IPS-18a (cell line): ENCODE measurements around the gene ATAD2B.

Experiments used
- H3K27ac ChIP-seq: one replicate; pipeline ENCODE4 v1.5.1; 2013; ENCODE audit warnings: low read length
- H3K27me3 ChIP-seq: one replicate; pipeline ENCODE4 v1.6.1; 2013; ENCODE audit warnings: mild to moderate bottlenecking, low read length; ENCODE audit not compliant: control insufficient read depth, insufficient read depth
- H3K36me3 ChIP-seq: one replicate; pipeline ENCODE4 v1.6.1; 2013; ENCODE audit warnings: low read depth, low read length; ENCODE audit not compliant: control insufficient read depth
- H3K4me1 ChIP-seq: one replicate; pipeline ENCODE4 v1.6.1; 2013; ENCODE audit warnings: low read depth, low read length; ENCODE audit not compliant: control insufficient read depth
- H3K4me3 ChIP-seq: one replicate; pipeline ENCODE4 v1.5.1; 2013; ENCODE audit warnings: low read length
- H3K9ac ChIP-seq: one replicate; pipeline ENCODE4 v1.6.1; 2013; ENCODE audit warnings: mild to moderate bottlenecking, low read length, moderate library complexity
- H3K9me3 ChIP-seq: one replicate; pipeline ENCODE4 v1.6.1; 2013; ENCODE audit warnings: low read depth, low read length; ENCODE audit not compliant: control insufficient read depth

ATAD2B gene

GRCh38 chr2:23777826-23778225 lies 149.1 kb downstream of the ATAD2B start:
- Histone ChIP-seq H3K27me3 (no peaks in the 10 kb centered on the region), H3K9me3 (no peaks in the 10 kb centered on the region), H3K36me3 (peaks cover 3% of the 10 kb centered on the region), H3K4me1 (no peaks in the 10 kb centered on the region), H3K27ac (no peak overlapping the region), H3K4me3 (no peak overlapping the region), H3K9ac (no peak overlapping the region)

GRCh38 chr2:23776021-23776420 lies 150.9 kb downstream of the ATAD2B start:
- no peaks in the 10 kb centered on the region for H3K4me1 ChIP-seq
- peaks cover 3% of the 10 kb centered on the region for H3K36me3 ChIP-seq
- H3K27ac ChIP-seq, result no peak overlapping the region
- no peak overlapping the region for H3K9ac ChIP-seq
- no peaks in the 10 kb centered on the region for H3K9me3 ChIP-seq
- no peaks in the 10 kb centered on the region for H3K27me3 ChIP-seq
- no peak overlapping the region for H3K4me3 ChIP-seq

- no peak overlapping the region for H3K27ac ChIP-seq
Measured at GRCh38 chr2:23772684-23773083, 154.2 kb downstream of the ATAD2B start.

GRCh38 chr2:23772056-23772455 lies 154.9 kb downstream of the ATAD2B start:
- Histone ChIP-seq H3K9me3 (no peaks in the 10 kb centered on the region), H3K4me1 (no peaks in the 10 kb centered on the region), H3K27ac (no peak overlapping the region), H3K4me3 (no peak overlapping the region), H3K36me3 (peaks cover 3% of the 10 kb centered on the region), H3K9ac (no peak overlapping the region), H3K27me3 (no peaks in the 10 kb centered on the region)

More at GRCh38 chr2:23772684-23773083, 154.2 kb downstream of the ATAD2B start:
- no peaks in the 10 kb centered on the region for H3K9me3 ChIP-seq
- no peaks in the 10 kb centered on the region for H3K4me1 ChIP-seq
- H3K4me3 ChIP-seq, result no peak overlapping the region
- no peaks in the 10 kb centered on the region for H3K27me3 ChIP-seq
- H3K9ac ChIP-seq, result no peak overlapping the region
- peaks cover 3% of the 10 kb centered on the region for H3K36me3 ChIP-seq

GRCh38 chr2:23769364-23769763 lies 157.6 kb downstream of the ATAD2B start:
- no peaks in the 10 kb centered on the region for H3K4me1 ChIP-seq
- H3K9ac ChIP-seq, result no peak overlapping the region
- H3K4me3 ChIP-seq, result no peak overlapping the region
- no peaks in the 10 kb centered on the region for H3K27me3 ChIP-seq
- H3K9me3 ChIP-seq, result no peaks in the 10 kb centered on the region
- H3K36me3 ChIP-seq, result peaks cover 3% of the 10 kb centered on the region
- H3K27ac ChIP-seq, result no peak overlapping the region

GRCh38 chr2:23767876-23768621 lies 158.9 kb downstream of the ATAD2B start:
- Histone ChIP-seq H3K27ac (no peak overlapping the region), H3K4me3 (no peak overlapping the region), H3K36me3 (peaks cover 3% of the 10 kb centered on the region), H3K9ac (no peak overlapping the region), H3K9me3 (no peaks in the 10 kb centered on the region), H3K4me1 (no peaks in the 10 kb centered on the region), H3K27me3 (no peaks in the 10 kb centered on the region)

GRCh38 chr2:23762141-23762540 lies 164.8 kb downstream of the ATAD2B start:
- H3K9ac ChIP-seq, result no peak overlapping the region
- H3K27me3 ChIP-seq, result no peaks in the 10 kb centered on the region
- H3K9me3 ChIP-seq, result no peaks in the 10 kb centered on the region
- H3K4me3 ChIP-seq, result no peak overlapping the region
- H3K36me3 ChIP-seq, result peaks cover 12% of the 10 kb centered on the region
- H3K27ac ChIP-seq, result no peak overlapping the region
- no peaks in the 10 kb centered on the region for H3K4me1 ChIP-seq

GRCh38 chr2:23761638-23762037 lies 165.3 kb downstream of the ATAD2B start:
- Histone ChIP-seq H3K9ac (no peak overlapping the region), H3K27ac (no peak overlapping the region), H3K27me3 (no peaks in the 10 kb centered on the region)

GRCh38 chr2:23760736-23761135 lies 166.2 kb downstream of the ATAD2B start:
- Histone ChIP-seq H3K9me3 (no peaks in the 10 kb centered on the region), H3K9ac (no peak overlapping the region), H3K27me3 (no peaks in the 10 kb centered on the region), H3K4me3 (no peak overlapping the region), H3K4me1 (no peaks in the 10 kb centered on the region), H3K27ac (no peak overlapping the region), H3K36me3 (peaks cover 15% of the 10 kb centered on the region)

More at GRCh38 chr2:23761638-23762037, 165.3 kb downstream of the ATAD2B start:
- Histone ChIP-seq H3K9me3 (no peaks in the 10 kb centered on the region), H3K36me3 (peaks cover 15% of the 10 kb centered on the region), H3K4me3 (no peak overlapping the region), H3K4me1 (no peaks in the 10 kb centered on the region)

GRCh38 chr2:23757686-23758433 lies 169.1 kb downstream of the ATAD2B start:
- Histone ChIP-seq H3K4me1 (no peaks in the 10 kb centered on the region), H3K9ac (no peak overlapping the region), H3K9me3 (no peaks in the 10 kb centered on the region), H3K36me3 (peaks cover 17% of the 10 kb centered on the region), H3K4me3 (no peak overlapping the region), H3K27ac (no peak overlapping the region), H3K27me3 (no peaks in the 10 kb centered on the region)

- Histone ChIP-seq H3K4me1 (peaks cover 3% of the 10 kb centered on the region), H3K36me3 (peaks cover 17% of the 10 kb centered on the region), H3K27ac (no peak overlapping the region), H3K9me3 (no peaks in the 10 kb centered on the region), H3K27me3 (no peaks in the 10 kb centered on the region), H3K9ac (no peak overlapping the region), H3K4me3 (no peak overlapping the region)
Measured at GRCh38 chr2:23756593-23757292, 170.2 kb downstream of the ATAD2B start.
